ENCODE results near the gene CPA1. TPM values are rescaled to one million over a fixed set of nuclear protein-coding genes. Genes with fewer than 3 reads are reported as not detected.
A peak's percentile ranks its signal among the peaks of the same experiment; 100 is the strongest.

CPA1 gene
- total RNA-seq, 2 donors from 2014 or later: 35.4 TPM; not detected in 1

GRCh38 chr7:130351791-130352090 is 28.6 kb upstream of the CPA1 start:
- Histone ChIP-seq H3K4me1 (no peaks in the 10 kb centered on the region), H3K27me3 (no peaks in the 10 kb centered on the region), H3K36me3 (no peaks in the 10 kb centered on the region), H3K9ac (ENCODE audit: low read depth in 2 of 2, low read length in 2 of 2) (no peak overlapping the region), H3K4me3 (no peak overlapping the region), H3K9me3 (no peaks in the 10 kb centered on the region), H3K27ac (no peak overlapping the region)
- no peak for DNase-seq
- intact Hi-C loops (cut with DNase I): no loop called here
- TF ChIP-seq, protein P1, sequence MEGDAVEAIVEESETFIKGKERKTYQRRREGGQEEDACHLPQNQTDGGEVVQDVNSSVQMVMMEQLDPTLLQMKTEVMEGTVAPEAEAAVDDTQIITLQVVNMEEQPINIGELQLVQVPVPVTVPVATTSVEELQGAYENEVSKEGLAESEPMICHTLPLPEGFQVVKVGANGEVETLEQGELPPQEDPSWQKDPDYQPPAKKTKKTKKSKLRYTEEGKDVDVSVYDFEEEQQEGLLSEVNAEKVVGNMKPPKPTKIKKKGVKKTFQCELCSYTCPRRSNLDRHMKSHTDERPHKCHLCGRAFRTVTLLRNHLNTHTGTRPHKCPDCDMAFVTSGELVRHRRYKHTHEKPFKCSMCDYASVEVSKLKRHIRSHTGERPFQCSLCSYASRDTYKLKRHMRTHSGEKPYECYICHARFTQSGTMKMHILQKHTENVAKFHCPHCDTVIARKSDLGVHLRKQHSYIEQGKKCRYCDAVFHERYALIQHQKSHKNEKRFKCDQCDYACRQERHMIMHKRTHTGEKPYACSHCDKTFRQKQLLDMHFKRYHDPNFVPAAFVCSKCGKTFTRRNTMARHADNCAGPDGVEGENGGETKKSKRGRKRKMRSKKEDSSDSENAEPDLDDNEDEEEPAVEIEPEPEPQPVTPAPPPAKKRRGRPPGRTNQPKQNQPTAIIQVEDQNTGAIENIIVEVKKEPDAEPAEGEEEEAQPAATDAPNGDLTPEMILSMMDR (IDR thresholded peaks at IDR 0.05): no peak

- no peaks in the 10 kb centered on the region for H3K4me1 ChIP-seq
These were observed 27.9 kb upstream of the CPA1 start for GRCh38 chr7:130352194-130353074.

GRCh38 chr7:130353196-130353595 is 27.1 kb upstream of the CPA1 start:
- no peaks in the 10 kb centered on the region for H3K4me1 ChIP-seq
- peak overlapping the region; percentile 40 for H3K27ac ChIP-seq
- H3K9me3 ChIP-seq: no peaks in the 10 kb centered on the region

More at GRCh38 chr7:130352194-130353074, 27.9 kb upstream of the CPA1 start:
- TF ChIP-seq, protein P1 (IDR thresholded peaks at IDR 0.05): no peak
- DNase-seq: no peak
- Histone ChIP-seq H3K27ac (peak overlapping the region; percentile 40), H3K27me3 (no peaks in the 10 kb centered on the region), H3K9me3 (no peaks in the 10 kb centered on the region), H3K9ac (ENCODE audit: low read depth in 2 of 2, low read length in 2 of 2) (no peak overlapping the region), H3K4me3 (no peak overlapping the region), H3K36me3 (no peaks in the 10 kb centered on the region)
- intact Hi-C loops (cut with DNase I): no loop called here

GRCh38 chr7:130356121-130356875 is 24.0 kb upstream of the CPA1 start:
- no peak for DNase-seq
- H3K27ac ChIP-seq: peak overlapping the region; percentile 60
- H3K4me3 ChIP-seq: no peak overlapping the region
- H3K27me3 ChIP-seq: no peaks in the 10 kb centered on the region
- no peaks in the 10 kb centered on the region for H3K36me3 ChIP-seq
- intact Hi-C loops (cut with DNase I): no loop called here
- TF ChIP-seq, protein P1 (IDR thresholded peaks at IDR 0.05): no peak
- H3K4me1 ChIP-seq: no peaks in the 10 kb centered on the region
- H3K9ac ChIP-seq (ENCODE audit: low read depth in 2 of 2, low read length in 2 of 2): no peak overlapping the region
- H3K9me3 ChIP-seq: no peaks in the 10 kb centered on the region

More at GRCh38 chr7:130353196-130353595, 27.1 kb upstream of the CPA1 start:
- no peaks in the 10 kb centered on the region for H3K36me3 ChIP-seq
- intact Hi-C loops (cut with DNase I): no loop called here
- no peak overlapping the region for H3K4me3 ChIP-seq
- no peaks in the 10 kb centered on the region for H3K27me3 ChIP-seq
- H3K9ac ChIP-seq (ENCODE audit: low read depth in 2 of 2, low read length in 2 of 2): no peak overlapping the region
- TF ChIP-seq, protein P1 (IDR thresholded peaks at IDR 0.05): no peak
- DNase-seq: no peak

DNA sequence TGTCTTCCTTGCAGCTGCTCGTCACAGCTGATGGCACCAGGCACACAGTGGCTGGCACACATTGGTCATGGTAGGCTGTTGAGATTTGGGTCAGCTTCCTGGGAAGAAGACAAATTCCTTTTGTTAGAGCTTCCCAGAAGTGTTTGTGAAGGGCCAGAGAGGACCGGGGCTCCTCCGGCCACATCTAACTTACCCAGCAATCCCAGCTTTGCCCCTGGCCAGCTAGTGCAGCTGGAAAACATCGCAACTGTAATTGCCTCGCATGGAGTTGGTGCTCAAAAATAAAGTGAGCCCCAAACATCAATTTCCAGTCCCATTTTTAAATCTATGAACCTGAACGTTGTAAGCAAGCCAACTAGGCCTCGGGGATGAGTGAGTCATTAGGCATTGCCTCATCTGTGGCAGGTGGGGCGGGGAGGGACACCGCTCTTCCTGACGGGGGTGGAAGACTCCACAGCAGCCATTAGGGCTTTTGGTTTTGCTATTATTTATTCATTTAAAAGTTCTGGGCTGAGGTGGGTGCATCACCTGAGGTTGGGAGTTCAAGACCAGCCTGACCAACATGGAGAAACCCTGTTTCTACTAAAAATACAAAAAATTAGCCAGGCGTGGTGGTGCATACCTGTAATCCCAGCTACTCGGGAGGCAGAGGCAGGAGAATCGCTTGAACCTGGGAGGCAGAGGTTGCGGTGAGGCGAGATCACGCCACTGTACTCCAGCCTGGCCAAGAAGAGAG is 23.2 kb upstream of the CPA1 start:
- Histone ChIP-seq H3K36me3 (no peaks in the 10 kb centered on the region), H3K27me3 (no peaks in the 10 kb centered on the region), H3K9ac (ENCODE audit: low read depth in 2 of 2, low read length in 2 of 2) (no peak overlapping the region), H3K4me3 (no peak overlapping the region), H3K27ac (peak overlapping the region; percentile 60), H3K4me1 (no peaks in the 10 kb centered on the region), H3K9me3 (no peaks in the 10 kb centered on the region)
- intact Hi-C loops (cut with DNase I): no loop called here
- TF ChIP-seq, protein P1 (IDR thresholded peaks at IDR 0.05): no peak
- no peak for DNase-seq
